ENCODE results near the gene HACD2.

HACD2 gene

GRCh38 chr3:123564056-123564455 lies 20.8 kb downstream of the HACD2 start:
- no peak for DNase-seq

- no peak for DNase-seq
These were observed 22.3 kb downstream of the HACD2 start for GRCh38 chr3:123562547-123562946.

GRCh38 chr3:123561188-123561587 lies 23.7 kb downstream of the HACD2 start:
- no peak for DNase-seq

- DNase-seq, result peak; percentile 64
These were observed 25.6 kb downstream of the HACD2 start for GRCh38 chr3:123559040-123559861.

- DNase-seq, result no peak
These were observed 31.3 kb downstream of the HACD2 start for GRCh38 chr3:123553536-123553935.

- DNase-seq, result no peak
These were observed 32.1 kb downstream of the HACD2 start for GRCh38 chr3:123552768-123553167.

- peak; percentile 38 for DNase-seq
These were observed 32.6 kb downstream of the HACD2 start for GRCh38 chr3:123552095-123552714.

- no peak for DNase-seq
These were observed 36.9 kb downstream of the HACD2 start for GRCh38 chr3:123547881-123548519.

GRCh38 chr3:123546133-123546755 lies 38.6 kb downstream of the HACD2 start:
- no peak for DNase-seq

- DNase-seq, result no peak
These were observed 40.9 kb downstream of the HACD2 start for GRCh38 chr3:123543950-123544349.

GRCh38 chr3:123540285-123540684 lies 44.6 kb downstream of the HACD2 start:
- no peak for DNase-seq

- no peak for DNase-seq
These were observed 48.5 kb downstream of the HACD2 start for GRCh38 chr3:123536153-123536895.

- no peak for DNase-seq
These were observed 49.3 kb downstream of the HACD2 start for GRCh38 chr3:123535580-123535979.

- no peak for DNase-seq
These were observed 50.6 kb downstream of the HACD2 start for GRCh38 chr3:123534264-123534663.

- no peak for DNase-seq
These were observed 51.2 kb downstream of the HACD2 start for GRCh38 chr3:123533554-123534159.

GRCh38 chr3:123528130-123528529 lies 56.7 kb downstream of the HACD2 start:
- no peak for DNase-seq

GRCh38 chr3:123527046-123527445 lies 57.8 kb downstream of the HACD2 start:
- DNase-seq, result no peak

GRCh38 chr3:123526474-123526873 lies 58.4 kb downstream of the HACD2 start:
- no peak for DNase-seq

GRCh38 chr3:123525433-123525832 lies 59.4 kb downstream of the HACD2 start:
- no peak for DNase-seq

- DNase-seq, result no peak
These were observed 59.9 kb downstream of the HACD2 start for GRCh38 chr3:123524981-123525380.

GRCh38 chr3:123523023-123523412 lies 61.8 kb downstream of the HACD2 start:
- no peak for DNase-seq

GRCh38 chr3:123522320-123523022 lies 62.4 kb downstream of the HACD2 start:
- DNase-seq, result no peak

All from NCI-H1694 treated with DMSO at 0.1 percent for 48 hours (cell line).